GM23248 (cell line): ENCODE data around the gene CGREF1. TPM values are rescaled to one million over a fixed set of nuclear protein-coding genes. Genes with fewer than 3 reads are reported as not detected.

ENCODE experiments used
- DNase-seq: peaks from one replicate; pipeline ENCODE4 v3.0.0-alpha.2; 2015
- H2AFZ ChIP-seq: fragments of 200-600 bp; sonication (generic); 2 replicates; pipeline ENCODE4 v1.6.1; 2016; ENCODE audit warnings: antibody characterized with exemption
- H3F3A ChIP-seq: fragments of 200-600 bp; sonication (generic); 2 replicates; pipeline ENCODE4 v1.6.1; 2016; ENCODE audit warnings: mild to moderate bottlenecking, antibody characterized with exemption, mixed run types; ENCODE audit not compliant: insufficient read depth
- H3K27ac ChIP-seq: fragments of 200-600 bp; sonication (generic); 2 replicates; pipeline ENCODE4 v1.5.1; 2016; ENCODE audit warnings: mild to moderate bottlenecking
- H3K27me3 ChIP-seq: fragments of 200-600 bp; sonication (generic); replicated peaks from 2 replicates; pipeline ENCODE4 v1.6.1; 2016; ENCODE audit warnings: mild to moderate bottlenecking; ENCODE audit not compliant: insufficient read depth
- H3K36me3 ChIP-seq: fragments of 200-600 bp; sonication (generic); 2 replicates; pipeline ENCODE4 v1.6.1; 2016; ENCODE audit warnings: low read depth, mild to moderate bottlenecking
- H3K4me1 ChIP-seq: fragments of 200-600 bp; sonication (generic); 2 replicates; pipeline ENCODE4 v1.6.1; 2016; ENCODE audit warnings: mild to moderate bottlenecking; ENCODE audit not compliant: insufficient read depth
- H3K4me2 ChIP-seq: fragments of 200-600 bp; sonication (generic); one replicate; pipeline ENCODE4 v1.6.1; 2016; ENCODE audit warnings: mild to moderate bottlenecking; ENCODE audit not compliant: unreplicated experiment
- H3K4me3 ChIP-seq: fragments of 200-600 bp; sonication (generic); 2 replicates; pipeline ENCODE4 v1.5.1; 2016; ENCODE audit warnings: mild to moderate bottlenecking
- H3K79me2 ChIP-seq: fragments of 200-600 bp; sonication (generic); 2 replicates; pipeline ENCODE4 v1.6.1; 2016; ENCODE audit warnings: mild to moderate bottlenecking; ENCODE audit not compliant: insufficient read depth
- H3K9ac ChIP-seq: fragments of 200-600 bp; sonication (generic); 2 replicates; pipeline ENCODE4 v1.6.1; 2016; ENCODE audit warnings: mild to moderate bottlenecking
- H3K9me2 ChIP-seq: fragments of 200-600 bp; sonication (generic); 2 replicates; pipeline ENCODE4 v1.6.1; 2016; ENCODE audit warnings: mixed run types, mild to moderate bottlenecking, moderate library complexity; ENCODE audit not compliant: insufficient read depth
- H3K9me3 ChIP-seq: fragments of 200-600 bp; sonication (generic); one replicate; pipeline ENCODE4 v1.6.1; 2017; ENCODE audit warnings: low read depth
- H4K20me1 ChIP-seq: fragments of 200-600 bp; sonication (generic); 2 replicates; pipeline ENCODE4 v1.6.0; 2016; ENCODE audit not compliant: insufficient read depth
- EZH2 ChIP-seq: fragments of 200-600 bp; sonication (generic); IDR thresholded peaks from 2 replicates; pipeline ENCODE4 v1.6.1; 2018; ENCODE audit warnings: antibody characterized with exemption, mild to moderate bottlenecking; ENCODE audit not compliant: insufficient read depth, poor library complexity, severe bottlenecking
- EZH2phosphoT487 ChIP-seq: fragments of 200-600 bp; sonication (generic); IDR thresholded peaks from 2 replicates; pipeline ENCODE4 v1.6.1; 2018; ENCODE audit warnings: antibody characterized with exemption, moderate library complexity, mild to moderate bottlenecking, low read depth; ENCODE audit not compliant: insufficient read depth
- WGBS, 2 experiments: methylation state at CpG; one replicate each; pipeline ENCODE4 v1.1.6; 2015 to 2017; ENCODE audit warnings: low lambda C conversion rate in 2 of 2, low coverage in 1 of 2; ENCODE audit errors: missing lambda C conversion rate in 2 of 2; 5-methylcytosine and 5-hydroxymethylcytosine counted together
- in situ Hi-C: fragments of 300-500 bp; cut with MboI; formaldehyde crosslinking; loops from 2 replicates; pipeline ENCODE4 v1.15.0; 2020
- polyA plus RNA-seq: library from polyadenylated mRNA; unstranded; fragments of >200 nt; fragmentation: Nextera tagmentation; extraction: Ambion mirVana; gene quantifications from 2 replicates; pipeline ENCODE4 v1.2.1, GENCODE V29; 2016
- total RNA-seq: library from RNA; depleted of rRNA; stranded (reverse); fragments of >200 nt; shearing (Covaris generic); gene quantifications from 2 replicates; pipeline ENCODE4 v1.2.3, GENCODE V29; 2014

CGREF1 gene
- total and polyA plus RNA-seq, 2 experiments from 2014 or later: 17.2 to 19.2 TPM

DNA sequence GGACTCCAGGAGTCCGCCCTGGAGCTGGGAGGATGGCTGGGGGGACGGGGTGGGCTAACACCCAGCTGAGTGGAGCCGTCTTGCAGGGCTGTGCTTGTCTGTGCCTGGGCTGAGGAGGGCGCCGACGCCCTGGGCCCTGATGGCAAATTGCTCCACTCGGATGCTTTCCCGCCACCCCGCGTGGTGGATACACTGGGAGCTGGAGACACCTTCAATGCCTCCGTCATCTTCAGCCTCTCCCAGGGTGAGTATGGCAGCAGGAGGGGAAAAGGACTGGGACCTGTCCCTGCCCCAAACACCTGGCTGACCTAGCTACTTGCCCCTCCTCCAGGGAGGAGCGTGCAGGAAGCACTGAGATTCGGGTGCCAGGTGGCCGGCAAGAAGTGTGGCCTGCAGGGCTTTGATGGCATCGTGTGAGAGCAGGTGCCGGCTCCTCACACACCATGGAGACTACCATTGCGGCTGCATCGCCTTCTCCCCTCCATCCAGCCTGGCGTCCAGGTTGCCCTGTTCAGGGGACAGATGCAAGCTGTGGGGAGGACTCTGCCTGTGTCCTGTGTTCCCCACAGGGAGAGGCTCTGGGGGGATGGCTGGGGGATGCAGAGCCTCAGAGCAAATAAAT is 19.5 kb downstream of the CGREF1 start:
- no peaks in the 10 kb centered on the region for H3K79me2 ChIP-seq
- no peaks in the 10 kb centered on the region for H3K9me2 ChIP-seq
- no peak overlapping the region for H3K4me3 ChIP-seq
- no peaks in the 10 kb centered on the region for H3K36me3 ChIP-seq
- H2AFZ ChIP-seq: no peak overlapping the region
- WGBS, 2 experiments: 73 to 77% methylated on average over 16 to 19 of the region's 19 CpGs
- H4K20me1 ChIP-seq: no peaks in the 10 kb centered on the region
- H3K27ac ChIP-seq: no peak overlapping the region
- H3F3A ChIP-seq: no peaks in the 10 kb centered on the region
- H3K4me2 ChIP-seq: no peak overlapping the region
- no peak for DNase-seq
- no peaks in the 10 kb centered on the region for H3K9me3 ChIP-seq
- no peaks in the 10 kb centered on the region for H3K4me1 ChIP-seq
- H3K27me3 ChIP-seq: 0 out of 2 replicates have a peak, but pooled peaks cover 4% of the 10 kb centered on the region
- TF ChIP-seq EZH2 (no peak), EZH2phosphoT487 (no peak)
- H3K9ac ChIP-seq: no peak overlapping the region
- in situ Hi-C loops: no loop called here

DNA sequence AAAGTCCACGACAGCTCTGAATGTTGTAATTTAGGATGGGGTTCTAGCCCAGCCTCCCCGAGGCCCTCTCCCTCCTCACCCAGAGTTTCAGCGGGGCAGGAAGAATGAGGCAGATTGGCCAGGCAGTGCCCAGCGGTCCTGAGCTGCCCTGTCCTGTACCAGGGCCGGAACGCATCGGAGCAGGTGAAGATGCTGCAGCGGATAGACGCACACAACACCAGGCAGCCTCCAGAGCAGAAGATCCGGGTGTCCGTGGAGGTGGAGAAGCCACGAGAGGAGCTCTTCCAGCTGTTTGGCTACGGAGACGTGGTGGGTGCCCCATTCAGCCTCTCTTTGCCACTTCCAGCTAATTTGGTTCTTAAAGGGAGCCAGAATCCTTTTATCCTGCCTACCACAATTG is 21.6 kb downstream of the CGREF1 start:
- WGBS, 2 experiments: 62 to 68% methylated on average over 14 of the region's 14 CpGs
- in situ Hi-C loops: no loop called here
- no peak overlapping the region for H3K4me3 ChIP-seq

DNA sequence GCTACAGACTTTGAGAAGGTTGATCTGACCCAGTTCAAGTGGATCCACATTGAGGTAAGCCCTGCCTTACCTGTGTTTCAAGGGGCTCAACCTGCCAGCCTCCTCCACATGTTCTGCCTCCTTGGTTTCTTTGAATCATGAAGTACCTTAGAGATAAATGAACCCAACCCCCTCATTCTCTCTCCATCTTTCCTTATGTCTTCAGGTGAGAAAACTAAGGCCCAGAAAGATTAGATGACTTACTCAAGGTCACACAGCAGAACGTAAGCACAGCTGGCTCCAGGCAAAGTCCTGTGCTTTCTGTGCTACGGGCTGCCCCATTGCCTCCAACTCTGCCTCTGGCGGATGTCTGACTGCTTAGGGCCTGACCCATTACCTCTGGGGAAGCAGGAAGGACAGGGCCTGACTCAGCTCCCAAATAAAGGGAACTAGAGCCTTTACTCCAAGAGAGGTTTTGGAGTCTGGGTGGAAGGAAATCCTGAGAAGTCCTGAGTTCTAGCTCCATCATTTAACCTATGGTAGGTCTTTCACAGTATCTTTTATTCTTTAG is 22.1 kb downstream of the CGREF1 start:
- Histone ChIP-seq H4K20me1 (no peaks in the 10 kb centered on the region), H3K79me2 (no peaks in the 10 kb centered on the region), H3K4me1 (no peaks in the 10 kb centered on the region), H3K4me3 (no peak overlapping the region), H3F3A (no peaks in the 10 kb centered on the region), H3K36me3 (no peaks in the 10 kb centered on the region), H3K9me3 (no peaks in the 10 kb centered on the region), H2AFZ (no peak overlapping the region), H3K4me2 (no peak overlapping the region), H3K27ac (no peak overlapping the region), H3K9ac (no peak overlapping the region), H3K27me3 (no peaks in the 10 kb centered on the region), H3K9me2 (no peaks in the 10 kb centered on the region)
- in situ Hi-C loops: no loop called here
- DNase-seq: no peak
- WGBS, 2 experiments: 67 to 71% methylated on average over 3 of the region's 3 CpGs
- TF ChIP-seq EZH2 (no peak), EZH2phosphoT487 (no peak)

More for the DNA sequence above, 21.6 kb downstream of the CGREF1 start:
- Histone ChIP-seq H3K79me2 (no peaks in the 10 kb centered on the region), H3K4me1 (no peaks in the 10 kb centered on the region), H3K27ac (no peak overlapping the region), H3K36me3 (no peaks in the 10 kb centered on the region), H2AFZ (no peak overlapping the region), H3K4me2 (no peak overlapping the region), H3K9me3 (no peaks in the 10 kb centered on the region), H4K20me1 (no peaks in the 10 kb centered on the region), H3K27me3 (no peaks in the 10 kb centered on the region), H3K9ac (no peak overlapping the region), H3F3A (no peaks in the 10 kb centered on the region), H3K9me2 (no peaks in the 10 kb centered on the region)
- TF ChIP-seq EZH2phosphoT487 (no peak), EZH2 (no peak)
- no peak for DNase-seq

DNA sequence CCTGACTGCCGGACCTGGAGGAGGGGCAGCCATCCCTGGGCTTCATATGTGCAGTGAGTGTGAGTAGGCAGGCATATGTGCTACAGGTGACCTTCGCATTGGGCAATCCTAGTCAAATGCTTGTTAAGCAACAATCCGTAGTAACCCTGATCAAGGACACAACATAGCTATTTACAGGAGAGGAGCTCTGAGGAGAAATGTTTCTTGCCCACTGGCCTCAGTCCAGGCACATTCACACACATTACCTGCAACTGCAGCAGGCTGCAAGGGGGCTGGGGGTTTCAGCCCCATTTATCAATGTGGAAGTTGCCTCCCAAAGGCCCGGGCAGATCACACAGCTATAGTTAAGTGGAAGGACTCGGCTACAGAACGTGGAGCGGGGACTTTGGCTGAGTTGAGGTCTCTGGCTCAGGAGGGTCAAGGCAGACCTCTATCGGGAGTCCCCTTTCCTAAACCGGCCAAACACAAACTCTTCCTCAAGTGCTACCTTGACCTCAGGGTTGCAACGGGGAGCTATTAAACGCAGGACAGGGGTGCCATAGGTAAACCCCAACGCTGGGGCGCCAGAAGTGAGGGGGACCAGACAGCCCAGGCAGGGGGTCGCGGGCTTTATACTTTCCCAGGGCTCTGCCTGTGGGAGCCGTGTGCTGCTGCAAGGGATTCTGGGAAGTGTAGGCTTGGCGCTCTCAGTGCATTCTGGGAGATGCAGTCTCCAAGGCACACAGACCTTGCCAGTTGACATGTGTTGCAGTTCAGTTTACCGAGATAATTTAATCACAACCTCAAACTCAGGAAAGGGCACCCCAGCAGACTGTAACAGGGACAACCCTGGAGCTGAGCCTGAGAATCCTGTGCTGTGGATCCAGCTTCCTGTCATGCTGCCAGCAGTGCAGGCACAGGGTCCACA is 22.9 kb downstream of the CGREF1 start:
- H3K27ac ChIP-seq: no peak overlapping the region
- 24 to 25% methylated on average over 18 of the region's 18 CpGs for WGBS, 2 experiments
- peak overlapping the region; percentile 45 for H3K4me3 ChIP-seq
- in situ Hi-C loops: no loop called here
- H3K4me1 ChIP-seq: no peaks in the 10 kb centered on the region
- TF ChIP-seq EZH2phosphoT487 (no peak), EZH2 (no peak)
- H2AFZ ChIP-seq: peak overlapping the region; percentile 87
- no peaks in the 10 kb centered on the region for H3K9me2 ChIP-seq
- H3K4me2 ChIP-seq: peak overlapping the region; percentile 67
- H3K27me3 ChIP-seq: no peaks in the 10 kb centered on the region
- H3K36me3 ChIP-seq: no peaks in the 10 kb centered on the region
- H3K79me2 ChIP-seq: no peaks in the 10 kb centered on the region
- no peaks in the 10 kb centered on the region for H3K9me3 ChIP-seq
- DNase-seq: peak; percentile 80
- H3K9ac ChIP-seq: no peak overlapping the region
- H4K20me1 ChIP-seq: no peaks in the 10 kb centered on the region
- H3F3A ChIP-seq: no peaks in the 10 kb centered on the region
